ENCODE results near the gene TRAF5.

The TRAF5 gene

DNA sequence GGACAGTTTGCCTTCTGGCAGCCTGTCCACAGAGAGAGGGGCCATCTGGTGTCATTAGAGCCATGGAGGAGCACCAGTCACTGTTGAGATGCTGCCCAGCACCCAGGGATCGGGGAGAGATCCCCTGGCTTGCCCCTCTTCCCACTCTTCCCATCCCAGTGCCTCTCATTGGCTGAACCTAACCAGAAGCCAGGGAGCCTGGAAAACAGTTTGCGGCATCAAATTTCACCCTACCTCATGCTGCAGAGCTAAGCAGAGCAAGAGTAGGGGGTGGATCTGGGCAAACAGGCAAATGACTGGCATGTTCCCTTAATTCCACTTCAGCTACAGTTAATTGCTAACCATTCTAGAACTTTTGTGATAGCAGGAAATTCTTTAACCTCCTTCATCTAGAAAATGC lies 19.1 kb downstream of the TRAF5 start:
- H3K4ac ChIP-seq (ENCODE audit: low read depth in 1 of 2, low read length in 2 of 2), result no peak overlapping the region
- no peak for DNase-seq
- 83% methylated on average over 1 of the region's 2 CpGs for WGBS
- H2AK5ac ChIP-seq (ENCODE audit: low read length, severe bottlenecking), result no peak overlapping the region
- no peak overlapping the region for H3K18ac ChIP-seq (ENCODE audit: low read depth in 1 of 2, low read length in 2 of 2)
- peaks cover 0 to 2% of the 10 kb centered on the region in 2 experiments for H3K36me3 ChIP-seq (ENCODE audit: control insufficient read depth in 1 of 2, insufficient read depth in 2 of 2, low read depth in 1 of 2, low read length in 2 of 2)
- no peak overlapping the region for H2BK120ac ChIP-seq (ENCODE audit: low read depth, low read length)
- H2AFZ ChIP-seq (ENCODE audit: low read depth, low read length), result no peak overlapping the region
- no peaks in the 10 kb centered on the region for H3K9me3 ChIP-seq (ENCODE audit: control insufficient read depth, low read length)
- H3K4me2 ChIP-seq (ENCODE audit: low read length, poor library complexity, severe bottlenecking), result no peak overlapping the region
- no peak overlapping the region for H4K91ac ChIP-seq (ENCODE audit: low read length)
- H3K9ac ChIP-seq (ENCODE audit: low read length), result no peak overlapping the region
- no peak overlapping the region for H4K8ac ChIP-seq (ENCODE audit: low read length)
- H3K14ac ChIP-seq (ENCODE audit: low read length in 2 of 2), result no peak overlapping the region
- H3K27ac ChIP-seq (ENCODE audit: low read length, poor library complexity, severe bottlenecking), result no peak overlapping the region
- H3K23ac ChIP-seq (ENCODE audit: low read length in 2 of 2), result no peak overlapping the region
- H3K4me1 ChIP-seq (ENCODE audit: control insufficient read depth, insufficient read depth, low read depth, low read length), result peaks cover 6% of the 10 kb centered on the region
- H3K4me3 ChIP-seq (ENCODE audit: insufficient read depth in 1 of 2, low read depth in 1 of 2, low read length in 2 of 2), result no peak overlapping the region
- no peak overlapping the region for H2BK15ac ChIP-seq (ENCODE audit: low read depth, poor library complexity, severe bottlenecking)
- H3K79me1 ChIP-seq (replicated peaks; ENCODE audit: low read length, poor library complexity, severe bottlenecking), result peaks cover 35% of the 10 kb centered on the region
- H2BK12ac ChIP-seq (ENCODE audit: low read length in 2 of 2), result no peak overlapping the region
- H2BK5ac ChIP-seq (ENCODE audit: low read depth, low read length, poor library complexity, severe bottlenecking), result no peak overlapping the region
- no peaks in the 10 kb centered on the region for H3K27me3 ChIP-seq (ENCODE audit: control insufficient read depth in 1 of 2, insufficient read depth in 1 of 2, low read length in 2 of 2)

DNA sequence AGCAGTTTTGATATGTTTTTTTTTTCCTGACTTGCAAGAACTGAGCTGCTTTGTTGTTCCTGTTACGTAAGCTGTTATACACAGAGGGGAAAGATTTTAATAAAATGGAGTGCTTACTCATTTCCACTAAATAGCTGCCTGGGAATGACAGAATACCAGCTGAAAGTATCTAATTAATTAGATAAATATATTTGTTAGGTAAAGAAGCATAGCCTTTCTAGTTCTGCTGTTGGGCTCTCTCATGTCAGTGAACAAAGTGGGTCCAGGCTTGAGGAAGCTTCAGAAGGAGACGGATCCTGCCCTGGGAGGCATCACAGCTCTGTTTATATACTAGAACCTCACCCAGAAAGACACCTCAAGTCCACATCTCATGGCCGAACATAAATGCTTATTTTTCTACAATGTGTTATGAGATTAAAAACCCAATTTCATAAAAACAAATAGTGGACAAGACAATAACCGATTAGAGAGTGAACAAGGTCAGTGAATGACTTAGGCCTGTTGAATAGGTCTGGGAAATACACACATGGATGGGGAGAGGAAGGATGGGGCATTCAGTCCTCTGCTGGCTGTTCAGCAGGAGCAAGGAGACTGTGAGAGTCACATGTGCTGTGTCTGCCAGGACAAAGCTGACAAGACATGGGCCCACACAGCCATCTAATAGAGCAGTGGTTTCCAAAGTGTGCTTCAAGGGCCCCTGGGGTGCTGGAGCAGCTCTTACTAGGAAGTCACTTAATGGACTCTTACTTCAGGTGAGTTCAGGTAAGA lies 20.6 kb downstream of the TRAF5 start:
- WGBS, result 98% methylated on average over 2 of the region's 4 CpGs

DNA sequence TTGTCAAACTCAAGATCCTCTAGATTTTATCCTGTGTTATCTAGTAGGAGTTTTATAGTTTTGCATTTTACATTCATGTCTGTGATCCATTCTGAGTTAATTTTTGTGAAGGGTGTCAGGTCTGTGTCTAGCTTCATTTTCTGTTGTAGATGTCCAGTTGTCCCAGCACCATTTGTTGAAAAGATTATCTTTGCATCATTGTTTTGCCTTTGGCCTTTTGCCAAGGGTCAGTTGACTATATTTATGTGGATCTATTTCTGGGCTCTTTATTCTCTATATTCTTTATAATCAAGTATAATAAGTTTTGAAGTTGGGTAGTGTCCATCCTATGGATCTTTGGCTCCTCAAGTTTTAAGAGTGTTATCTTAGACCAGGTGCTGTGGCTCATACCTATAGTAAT lies 21.9 kb downstream of the TRAF5 start:
- Histone ChIP-seq H3K14ac (ENCODE audit: low read length in 2 of 2) (no peak overlapping the region), H3K27ac (ENCODE audit: low read length, poor library complexity, severe bottlenecking) (no peak overlapping the region), H2BK120ac (ENCODE audit: low read depth, low read length) (no peak overlapping the region), H3K4me1 (ENCODE audit: control insufficient read depth, insufficient read depth, low read depth, low read length) (peaks cover 8% of the 10 kb centered on the region), H3K36me3 (ENCODE audit: control insufficient read depth in 1 of 2, insufficient read depth in 2 of 2, low read depth in 1 of 2, low read length in 2 of 2) (peaks cover 0 to 7% of the 10 kb centered on the region in 2 experiments), H2BK15ac (ENCODE audit: low read depth, poor library complexity, severe bottlenecking) (no peak overlapping the region), H2AFZ (ENCODE audit: low read depth, low read length) (no peak overlapping the region), H3K79me1 (replicated peaks; ENCODE audit: low read length, poor library complexity, severe bottlenecking) (peaks cover 40% of the 10 kb centered on the region), H3K9ac (ENCODE audit: low read length) (no peak overlapping the region), H3K4ac (ENCODE audit: low read depth in 1 of 2, low read length in 2 of 2) (no peak overlapping the region), H3K4me2 (ENCODE audit: low read length, poor library complexity, severe bottlenecking) (no peak overlapping the region), H3K4me3 (ENCODE audit: insufficient read depth in 1 of 2, low read depth in 1 of 2, low read length in 2 of 2) (no peak overlapping the region), H4K8ac (ENCODE audit: low read length) (no peak overlapping the region), H3K23ac (ENCODE audit: low read length in 2 of 2) (no peak overlapping the region), H3K27me3 (ENCODE audit: control insufficient read depth in 1 of 2, insufficient read depth in 1 of 2, low read length in 2 of 2) (no peaks in the 10 kb centered on the region), H3K18ac (ENCODE audit: low read depth in 1 of 2, low read length in 2 of 2) (no peak overlapping the region), H2AK5ac (ENCODE audit: low read length, severe bottlenecking) (no peak overlapping the region), H3K9me3 (ENCODE audit: control insufficient read depth, low read length) (no peaks in the 10 kb centered on the region), H2BK12ac (ENCODE audit: low read length in 2 of 2) (no peak overlapping the region), H4K91ac (ENCODE audit: low read length) (no peak overlapping the region), H2BK5ac (ENCODE audit: low read depth, low read length, poor library complexity, severe bottlenecking) (no peak overlapping the region)
- DNase-seq, result no peak

More for the DNA sequence above, 20.6 kb downstream of the TRAF5 start:
- Histone ChIP-seq H3K23ac (ENCODE audit: low read length in 2 of 2) (no peak overlapping the region), H3K79me1 (replicated peaks; ENCODE audit: low read length, poor library complexity, severe bottlenecking) (peaks cover 32% of the 10 kb centered on the region), H2AK5ac (ENCODE audit: low read length, severe bottlenecking) (no peak overlapping the region), H2AFZ (ENCODE audit: low read depth, low read length) (no peak overlapping the region), H2BK12ac (ENCODE audit: low read length in 2 of 2) (no peak overlapping the region), H3K36me3 (ENCODE audit: control insufficient read depth in 1 of 2, insufficient read depth in 2 of 2, low read depth in 1 of 2, low read length in 2 of 2) (peaks cover 0 to 2% of the 10 kb centered on the region in 2 experiments), H3K4me3 (ENCODE audit: insufficient read depth in 1 of 2, low read depth in 1 of 2, low read length in 2 of 2) (no peak overlapping the region), H4K8ac (ENCODE audit: low read length) (no peak overlapping the region), H2BK5ac (ENCODE audit: low read depth, low read length, poor library complexity, severe bottlenecking) (no peak overlapping the region), H2BK120ac (ENCODE audit: low read depth, low read length) (no peak overlapping the region), H3K14ac (ENCODE audit: low read length in 2 of 2) (no peak overlapping the region), H3K4me2 (ENCODE audit: low read length, poor library complexity, severe bottlenecking) (no peak overlapping the region), H3K9me3 (ENCODE audit: control insufficient read depth, low read length) (no peaks in the 10 kb centered on the region), H4K91ac (ENCODE audit: low read length) (no peak overlapping the region), H3K27ac (ENCODE audit: low read length, poor library complexity, severe bottlenecking) (no peak overlapping the region), H3K4ac (ENCODE audit: low read depth in 1 of 2, low read length in 2 of 2) (no peak overlapping the region), H3K4me1 (ENCODE audit: control insufficient read depth, insufficient read depth, low read depth, low read length) (peaks cover 6% of the 10 kb centered on the region), H3K9ac (ENCODE audit: low read length) (no peak overlapping the region), H3K27me3 (ENCODE audit: control insufficient read depth in 1 of 2, insufficient read depth in 1 of 2, low read length in 2 of 2) (no peaks in the 10 kb centered on the region), H2BK15ac (ENCODE audit: low read depth, poor library complexity, severe bottlenecking) (no peak overlapping the region), H3K18ac (ENCODE audit: low read depth in 1 of 2, low read length in 2 of 2) (no peak overlapping the region)
- no peak for DNase-seq

DNA sequence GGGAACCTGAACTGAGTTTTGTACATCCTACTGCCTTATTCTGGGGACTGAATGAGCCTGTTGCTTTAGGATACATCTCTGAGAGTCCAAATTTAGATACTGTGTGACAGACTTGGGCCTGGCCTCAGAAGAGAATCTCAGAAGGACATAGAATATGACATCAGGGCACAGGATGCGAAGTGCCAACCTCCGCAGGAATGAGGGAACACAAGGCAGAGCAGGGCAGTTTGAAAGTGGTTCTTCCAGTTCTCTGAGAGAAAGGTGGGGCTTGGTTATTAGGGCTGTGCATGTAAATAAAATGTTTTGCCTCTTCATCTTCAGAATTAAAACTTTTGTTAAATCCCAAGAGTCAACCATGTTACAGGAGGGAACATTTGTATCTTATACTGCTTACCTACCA lies 23.1 kb downstream of the TRAF5 start:
- H2BK120ac ChIP-seq (ENCODE audit: low read depth, low read length), result no peak overlapping the region
- no peak overlapping the region for H3K27ac ChIP-seq (ENCODE audit: low read length, poor library complexity, severe bottlenecking)

More for the DNA sequence above, 23.1 kb downstream of the TRAF5 start:
- WGBS, result 100% methylated on average over 2 of the region's 2 CpGs
- no peak overlapping the region for H2AFZ ChIP-seq (ENCODE audit: low read depth, low read length)
- H3K9me3 ChIP-seq (ENCODE audit: control insufficient read depth, low read length), result no peaks in the 10 kb centered on the region
- no peaks in the 10 kb centered on the region for H3K27me3 ChIP-seq (ENCODE audit: control insufficient read depth in 1 of 2, insufficient read depth in 1 of 2, low read length in 2 of 2)
- no peak overlapping the region for H2BK5ac ChIP-seq (ENCODE audit: low read depth, low read length, poor library complexity, severe bottlenecking)
- no peak overlapping the region for H2AK5ac ChIP-seq (ENCODE audit: low read length, severe bottlenecking)
- no peak overlapping the region for H3K4ac ChIP-seq (ENCODE audit: low read depth in 1 of 2, low read length in 2 of 2)
- peaks cover 0 to 11% of the 10 kb centered on the region in 2 experiments for H3K36me3 ChIP-seq (ENCODE audit: control insufficient read depth in 1 of 2, insufficient read depth in 2 of 2, low read depth in 1 of 2, low read length in 2 of 2)
- no peak overlapping the region for H3K14ac ChIP-seq (ENCODE audit: low read length in 2 of 2)
- no peak overlapping the region for H2BK12ac ChIP-seq (ENCODE audit: low read length in 2 of 2)
- H3K4me1 ChIP-seq (ENCODE audit: control insufficient read depth, insufficient read depth, low read depth, low read length), result peaks cover 8% of the 10 kb centered on the region
- no peak overlapping the region for H4K8ac ChIP-seq (ENCODE audit: low read length)
- H3K18ac ChIP-seq (ENCODE audit: low read depth in 1 of 2, low read length in 2 of 2), result no peak overlapping the region
- no peak overlapping the region for H3K4me3 ChIP-seq (ENCODE audit: insufficient read depth in 1 of 2, low read depth in 1 of 2, low read length in 2 of 2)
- H3K4me2 ChIP-seq (ENCODE audit: low read length, poor library complexity, severe bottlenecking), result no peak overlapping the region
- no peak overlapping the region for H3K23ac ChIP-seq (ENCODE audit: low read length in 2 of 2)
- peaks cover 40% of the 10 kb centered on the region for H3K79me1 ChIP-seq (replicated peaks; ENCODE audit: low read length, poor library complexity, severe bottlenecking)
- no peak overlapping the region for H2BK15ac ChIP-seq (ENCODE audit: low read depth, poor library complexity, severe bottlenecking)
- DNase-seq, result no peak
- H3K9ac ChIP-seq (ENCODE audit: low read length), result no peak overlapping the region
- H4K91ac ChIP-seq (ENCODE audit: low read length), result no peak overlapping the region

All from mesenchymal stem cell (in vitro differentiated cells and primary cell).